ENCODE measurements around the gene USP38.

Gene USP38

GRCh38 chr4:143270256-143270838 lies 85.6 kb downstream of the USP38 start:
- Histone ChIP-seq H3K79me2 (ENCODE audit: insufficient read depth, low read length) (no peaks in the 10 kb centered on the region), H2AFZ (ENCODE audit: low read depth, low read length, severe bottlenecking) (no peak overlapping the region), H3K36me3 (ENCODE audit: low read length) (no peaks in the 10 kb centered on the region), H3K9me3 (ENCODE audit: insufficient read depth, low read length) (no peaks in the 10 kb centered on the region), H3K9me2 (replicated peaks; ENCODE audit: insufficient read depth, low read length) (no peaks in the 10 kb centered on the region), H3K27ac (ENCODE audit: low read depth, low read length) (no peak overlapping the region), H3K4me3 (ENCODE audit: insufficient read depth, low read length, poor library complexity, severe bottlenecking) (no peak overlapping the region), H3K27me3 (ENCODE audit: low read length) (no peaks in the 10 kb centered on the region), H4K20me1 (ENCODE audit: low read depth, low read length) (no peaks in the 10 kb centered on the region), H3K4me2 (ENCODE audit: low read depth, low read length, poor library complexity, severe bottlenecking) (no peak overlapping the region), H3K9ac (ENCODE audit: low read length) (no peak overlapping the region), H3F3A (ENCODE audit: insufficient read depth) (no peaks in the 10 kb centered on the region)
- TF ChIP-seq CTCF (IDR thresholded peaks at IDR 0.05; ENCODE audit: insufficient read depth, low read length, poor library complexity, severe bottlenecking): no peak
